Breast epithelium (tissue), 4 donors: ENCODE measurements around the gene EXD2. TPM values are rescaled to one million over a fixed set of nuclear protein-coding genes. Genes with fewer than 3 reads are reported as not detected.
A peak's percentile ranks its signal among the peaks of the same experiment; 100 is the strongest.

Experiments used
- DNase-seq, 2 donors: peaks; one replicate each; pipeline ENCODE4 v3.0.0-alpha.2; 2019; ENCODE audit warnings: low spot score in 2 of 2
- H3K27ac ChIP-seq, 2 donors: fragments of 200-600 bp; sonication (generic) in 1 of 2; one replicate each; pipeline ENCODE4 v1.5.1; 2016 to 2019; ENCODE audit warnings: mild to moderate bottlenecking in 1 of 2
- H3K27me3 ChIP-seq, 2 donors: fragments of 200-600 bp; sonication (generic) in 1 of 2; one replicate each; pipeline versions ENCODE4 v1.5.1 to v1.6.0; 2017 to 2019; ENCODE audit warnings: control low read depth in 1 of 2, mild to moderate bottlenecking in 1 of 2
- H3K36me3 ChIP-seq: fragments of 200-600 bp; one replicate; pipeline ENCODE4 v1.5.1; 2019
- H3K4me1 ChIP-seq, 2 donors: fragments of 200-600 bp; sonication (generic); one replicate each; pipeline ENCODE4 v1.5.1; 2016 to 2019; ENCODE audit warnings: control low read depth in 1 of 2
- H3K4me3 ChIP-seq, 3 donors: fragments of 200-600 bp; sonication (generic); 1 replicate in 2 of 3; 2 replicates in 1 of 3; pipeline ENCODE4 v1.5.1; 2016 to 2019; ENCODE audit warnings: mild to moderate bottlenecking in 3 of 3, moderate library complexity in 2 of 3
- H3K9me3 ChIP-seq, 2 donors: fragments of 200-600 bp; sonication (generic) in 1 of 2; one replicate each; pipeline ENCODE4 v1.5.1; 2016 to 2019; ENCODE audit warnings: control low read depth in 1 of 2
- POLR2A ChIP-seq: fragments of 450-650 bp; IDR thresholded peaks from one replicate; pipeline ENCODE4 v1.6.1; 2016; ENCODE audit warnings: antibody characterized with exemption, mild to moderate bottlenecking, moderate library complexity
- POLR2AphosphoS5 ChIP-seq, 3 donors: sonication (generic); formaldehyde crosslinking; IDR thresholded peaks; one replicate each; pipeline ENCODE4 v1.6.1; 2017; ENCODE audit warnings: antibody characterized with exemption in 3 of 3
- intact Hi-C: fragments of 100-400 bp; cut with DNase I; formaldehyde crosslinking; loops from one replicate; pipeline ENCODE4 v1.15.1; 2023; ENCODE audit warnings: low total_unique reads
- total RNA-seq, 3 donors: library from RNA; depleted of rRNA; stranded (reverse); fragments of >200 nt; gene quantifications; one replicate each; pipeline ENCODE4 v1.1.0, GENCODE V29; 2016
- TF ChIP-seq, protein P1 (sequence below), 3 donors: fragments of 450-650 bp; IDR thresholded peaks; one replicate each; pipeline ENCODE4 v1.5.1; 2016 to 2017; ENCODE audit warnings: antibody characterized with exemption in 3 of 3, mild to moderate bottlenecking in 3 of 3, moderate library complexity in 3 of 3

The EXD2 gene, protein sequence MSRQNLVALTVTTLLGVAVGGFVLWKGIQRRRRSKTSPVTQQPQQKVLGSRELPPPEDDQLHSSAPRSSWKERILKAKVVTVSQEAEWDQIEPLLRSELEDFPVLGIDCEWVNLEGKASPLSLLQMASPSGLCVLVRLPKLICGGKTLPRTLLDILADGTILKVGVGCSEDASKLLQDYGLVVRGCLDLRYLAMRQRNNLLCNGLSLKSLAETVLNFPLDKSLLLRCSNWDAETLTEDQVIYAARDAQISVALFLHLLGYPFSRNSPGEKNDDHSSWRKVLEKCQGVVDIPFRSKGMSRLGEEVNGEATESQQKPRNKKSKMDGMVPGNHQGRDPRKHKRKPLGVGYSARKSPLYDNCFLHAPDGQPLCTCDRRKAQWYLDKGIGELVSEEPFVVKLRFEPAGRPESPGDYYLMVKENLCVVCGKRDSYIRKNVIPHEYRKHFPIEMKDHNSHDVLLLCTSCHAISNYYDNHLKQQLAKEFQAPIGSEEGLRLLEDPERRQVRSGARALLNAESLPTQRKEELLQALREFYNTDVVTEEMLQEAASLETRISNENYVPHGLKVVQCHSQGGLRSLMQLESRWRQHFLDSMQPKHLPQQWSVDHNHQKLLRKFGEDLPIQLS
- 10 to 100 TPM; 17.1 to 32.5 (median 23.3) TPM for total RNA-seq

DNA sequence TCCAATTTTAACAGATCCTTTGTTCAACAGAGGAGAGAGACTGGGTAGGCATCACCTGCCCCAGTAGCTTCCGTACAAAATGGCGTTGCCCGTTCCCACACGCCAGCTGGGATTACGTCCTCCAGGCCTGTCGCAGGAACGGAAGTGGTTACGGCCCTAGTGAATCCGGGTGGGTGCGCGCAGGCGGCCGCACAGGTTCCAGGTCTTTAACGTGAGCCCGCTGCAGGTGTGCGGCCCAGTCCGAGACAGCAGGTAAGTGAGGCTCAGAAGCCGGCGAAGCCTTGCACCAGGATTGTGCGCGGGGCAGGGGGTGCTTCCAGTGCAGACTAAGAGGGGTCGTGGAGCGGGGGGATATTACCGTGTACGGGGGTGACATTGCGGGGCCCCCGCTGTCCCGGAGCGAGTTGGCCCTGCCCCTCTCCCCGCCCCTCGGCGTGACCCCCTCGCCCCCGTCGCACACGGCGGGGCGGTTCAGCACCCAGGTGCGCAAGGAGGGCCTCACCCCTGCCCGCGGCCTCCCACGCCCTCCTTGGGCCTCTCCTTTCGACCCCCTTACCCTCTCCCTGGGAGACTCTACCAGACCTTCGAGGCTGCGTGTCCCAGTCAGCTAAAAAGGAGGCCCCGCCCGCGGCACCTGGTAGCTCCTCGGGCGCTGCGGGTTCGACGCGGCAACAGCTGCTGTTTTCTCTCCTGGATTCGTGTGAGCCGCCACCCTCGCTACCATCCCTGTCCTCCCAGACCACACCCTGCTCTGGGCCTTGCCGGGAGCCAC, at the start of gene EXD2:
EXD2 (plus strand) TSS at position 159 of the 772 bp plus-strand sequence. CDS start 17,973 bp downstream, outside the sequence.
- intact Hi-C loops: no loop called here
- Histone ChIP-seq H3K27me3 (no peaks in the 10 kb centered on the region), H3K9me3 (no peaks in the 10 kb centered on the region), H3K4me1 (no peaks in the 10 kb centered on the region), H3K27ac (peak within 1 kb of the TSS; percentile 90 to 93), H3K36me3 (no peaks in the 10 kb centered on the region), H3K4me3 (peak within 1 kb of the TSS; percentile 86 to 92 (median 87))
- peak; percentile 45 to 77 (median 72) for TF ChIP-seq POLR2AphosphoS5 (IDR thresholded peaks at IDR 0.05)
- TF ChIP-seq, protein P1, sequence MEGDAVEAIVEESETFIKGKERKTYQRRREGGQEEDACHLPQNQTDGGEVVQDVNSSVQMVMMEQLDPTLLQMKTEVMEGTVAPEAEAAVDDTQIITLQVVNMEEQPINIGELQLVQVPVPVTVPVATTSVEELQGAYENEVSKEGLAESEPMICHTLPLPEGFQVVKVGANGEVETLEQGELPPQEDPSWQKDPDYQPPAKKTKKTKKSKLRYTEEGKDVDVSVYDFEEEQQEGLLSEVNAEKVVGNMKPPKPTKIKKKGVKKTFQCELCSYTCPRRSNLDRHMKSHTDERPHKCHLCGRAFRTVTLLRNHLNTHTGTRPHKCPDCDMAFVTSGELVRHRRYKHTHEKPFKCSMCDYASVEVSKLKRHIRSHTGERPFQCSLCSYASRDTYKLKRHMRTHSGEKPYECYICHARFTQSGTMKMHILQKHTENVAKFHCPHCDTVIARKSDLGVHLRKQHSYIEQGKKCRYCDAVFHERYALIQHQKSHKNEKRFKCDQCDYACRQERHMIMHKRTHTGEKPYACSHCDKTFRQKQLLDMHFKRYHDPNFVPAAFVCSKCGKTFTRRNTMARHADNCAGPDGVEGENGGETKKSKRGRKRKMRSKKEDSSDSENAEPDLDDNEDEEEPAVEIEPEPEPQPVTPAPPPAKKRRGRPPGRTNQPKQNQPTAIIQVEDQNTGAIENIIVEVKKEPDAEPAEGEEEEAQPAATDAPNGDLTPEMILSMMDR (IDR thresholded peaks at IDR 0.05): no peak
- peak; percentile 84 to 92 for DNase-seq

DNA sequence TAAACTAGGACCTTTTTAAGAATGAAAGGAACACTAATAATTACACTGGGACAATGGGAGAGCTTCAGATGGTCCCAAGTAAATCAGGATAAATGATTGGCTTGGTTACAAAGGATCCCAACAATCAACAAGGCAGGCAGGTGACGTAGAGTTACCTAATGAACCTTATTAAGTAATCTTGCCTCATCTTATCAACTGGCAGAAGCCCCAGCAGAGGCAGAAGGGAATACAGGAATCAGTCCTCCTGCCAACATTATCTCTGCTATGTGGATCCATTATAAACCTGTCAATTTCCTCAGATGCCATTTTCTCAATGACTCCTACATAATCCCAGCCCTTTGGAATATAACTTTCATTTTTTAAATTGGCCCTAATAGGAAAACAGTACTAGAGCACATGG, 49.7 kb upstream of the EXD2 start:
- Histone ChIP-seq H3K4me3 (no peak overlapping the region), H3K4me1 (no peaks in the 10 kb centered on the region), H3K27me3 (no peaks in the 10 kb centered on the region), H3K36me3 (no peaks in the 10 kb centered on the region), H3K27ac (no peak overlapping the region), H3K9me3 (no peaks in the 10 kb centered on the region)
- DNase-seq: no peak
- intact Hi-C loops: no loop called here
- TF ChIP-seq POLR2AphosphoS5 (IDR thresholded peaks at IDR 0.05) (no peak), POLR2A (no peak)
- TF ChIP-seq, protein P1 (IDR thresholded peaks at IDR 0.05): no peak

DNA sequence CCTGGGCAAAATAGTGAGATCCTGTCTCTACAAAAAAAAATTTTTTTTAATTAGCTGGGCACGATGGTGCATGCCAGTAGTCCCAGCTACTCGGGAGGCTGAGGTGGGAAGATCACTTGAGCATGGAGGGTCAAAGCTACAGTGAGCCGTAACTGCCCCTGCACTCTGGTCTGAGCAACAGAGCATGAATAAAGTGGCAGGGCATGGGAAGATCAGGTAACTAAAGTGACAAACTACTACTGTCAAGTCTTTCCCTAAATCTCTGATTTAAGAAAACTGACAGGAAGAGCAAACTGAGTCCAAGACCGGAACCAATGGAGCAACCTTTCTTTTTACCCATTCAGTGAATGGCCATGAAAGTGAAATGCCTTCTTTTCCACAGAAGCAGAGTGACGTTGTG, 49.2 kb upstream of the EXD2 start:
- Histone ChIP-seq H3K4me1 (no peaks in the 10 kb centered on the region), H3K9me3 (no peaks in the 10 kb centered on the region), H3K27me3 (no peaks in the 10 kb centered on the region), H3K36me3 (no peaks in the 10 kb centered on the region), H3K27ac (no peak overlapping the region), H3K4me3 (no peak overlapping the region)
- no peak for DNase-seq
- TF ChIP-seq POLR2A (no peak), POLR2AphosphoS5 (IDR thresholded peaks at IDR 0.05) (no peak)
- TF ChIP-seq, protein P1 (IDR thresholded peaks at IDR 0.05): no peak
- intact Hi-C loops: no loop called here

GRCh38 chr14:69149461-69150244, 41.6 kb upstream of the EXD2 start:
- no peaks in the 10 kb centered on the region for H3K27me3 ChIP-seq
- peaks cover 0 to 8% of the 10 kb centered on the region in 2 donors for H3K4me1 ChIP-seq
- H3K27ac ChIP-seq: peak overlapping the region in 1 of 2 donors; percentile 5
- TF ChIP-seq, protein P1 (IDR thresholded peaks at IDR 0.05): no peak
- no peak for TF ChIP-seq POLR2AphosphoS5 (IDR thresholded peaks at IDR 0.05)
- TF ChIP-seq POLR2A: no peak
- DNase-seq: no peak
- intact Hi-C loops: no loop called here
- H3K9me3 ChIP-seq: no peaks in the 10 kb centered on the region
- H3K4me3 ChIP-seq: no peak overlapping the region
- no peaks in the 10 kb centered on the region for H3K36me3 ChIP-seq
